Neural progenitor cell (in vitro differentiated cells): ENCODE data around the gene TRAF5. TPM values are rescaled to one million over a fixed set of nuclear protein-coding genes. Genes with fewer than 3 reads are reported as not detected.

Source experiments
- DNase-seq: peaks from one replicate; pipeline ENCODE4 v3.0.0-alpha.2; 2016; ENCODE audit warnings: low spot score
- H2AFZ ChIP-seq: fragments of 200-600 bp; sonication (generic); replicated peaks from 2 replicates; pipeline ENCODE4 v1.6.1; 2016; ENCODE audit warnings: antibody characterized with exemption
- H3F3A ChIP-seq: fragments of 200-600 bp; sonication (generic); 2 replicates; pipeline ENCODE4 v1.6.1; 2016; ENCODE audit warnings: antibody characterized with exemption, low read depth
- H3K27ac ChIP-seq: fragments of 200-600 bp; sonication (generic); 2 replicates; pipeline ENCODE4 v1.5.1; 2016; ENCODE audit warnings: mild to moderate bottlenecking
- H3K27me3 ChIP-seq: fragments of 200-600 bp; sonication (generic); 2 replicates; pipeline ENCODE4 v1.6.1; 2016; ENCODE audit warnings: mild to moderate bottlenecking, moderate library complexity
- H3K36me3 ChIP-seq: fragments of 200-600 bp; sonication (generic); 2 replicates; pipeline ENCODE4 v1.5.1; 2016
- H3K4me1 ChIP-seq: fragments of 200-600 bp; sonication (generic); 2 replicates; pipeline ENCODE4 v1.6.1; 2016; ENCODE audit warnings: mixed run types
- H3K4me2 ChIP-seq: fragments of 200-600 bp; sonication (generic); 2 replicates; pipeline ENCODE4 v1.6.1; 2016
- H3K4me3 ChIP-seq: fragments of 200-600 bp; sonication (generic); 2 replicates; pipeline ENCODE4 v1.5.1; 2016
- H3K79me2 ChIP-seq: fragments of 200-600 bp; sonication (generic); 2 replicates; pipeline ENCODE4 v1.6.1; 2016; ENCODE audit warnings: low read depth
- H3K9ac ChIP-seq: fragments of 200-600 bp; sonication (generic); 2 replicates; pipeline ENCODE4 v1.6.1; 2016
- H3K9me3 ChIP-seq: fragments of 200-600 bp; sonication (generic); 2 replicates; pipeline ENCODE4 v1.5.1; 2016; ENCODE audit warnings: low read depth
- H4K20me1 ChIP-seq: fragments of 200-600 bp; sonication (generic); 2 replicates; pipeline ENCODE4 v1.6.1; 2016; ENCODE audit warnings: low read depth
- H3K27ac Mint-ChIP-seq: 3 replicates; pipeline ENCODE4 v1.8.0; 2021; ENCODE audit warnings: mixed read lengths
- H3K27me3 Mint-ChIP-seq: 2 replicates; pipeline ENCODE4 v1.8.0; 2022; ENCODE audit warnings: low read depth, mild to moderate bottlenecking, inconsistent platforms, moderate library complexity, mixed read lengths; ENCODE audit not compliant: insufficient read depth
- H3K36me3 Mint-ChIP-seq: 3 replicates; pipeline ENCODE4 v1.8.0; 2021; ENCODE audit warnings: mixed read lengths
- H3K4me1 Mint-ChIP-seq: 3 replicates; pipeline ENCODE4 v1.8.0; 2021; ENCODE audit warnings: mixed read lengths
- H3K4me3 Mint-ChIP-seq: 3 replicates; pipeline ENCODE4 v1.8.0; 2021; ENCODE audit warnings: mild to moderate bottlenecking, moderate library complexity, mixed read lengths
- H3K9me3 Mint-ChIP-seq: 3 replicates; pipeline ENCODE4 v1.8.0; 2020; ENCODE audit warnings: mixed read lengths
- CTCF ChIP-seq: fragments of 200-600 bp; sonication (generic); IDR thresholded peaks from 2 replicates; pipeline ENCODE4 v1.5.1; 2017; ENCODE audit warnings: antibody characterized with exemption, mild to moderate bottlenecking
- EZH2 ChIP-seq: fragments of 200-600 bp; sonication (generic); IDR thresholded peaks from 2 replicates; pipeline ENCODE4 v1.6.1; 2017; ENCODE audit warnings: antibody characterized with exemption, mild to moderate bottlenecking, moderate library complexity
- EZH2phosphoT487 ChIP-seq: fragments of 200-600 bp; sonication (generic); IDR thresholded peaks from 2 replicates; pipeline ENCODE4 v1.6.1; 2017; ENCODE audit warnings: antibody characterized with exemption
- total RNA-seq: library from RNA; depleted of rRNA; stranded (reverse); fragments of >200 nt; gene quantifications from 2 replicates; pipeline ENCODE4 v1.2.3, GENCODE V29; 2015; ENCODE audit warnings: low replicate concordance

The TRAF5 gene
- total RNA-seq, 1 donor from 2014 or later: 36.0 TPM

- no peaks in the 10 kb centered on the region for H3K79me2 ChIP-seq
- H3K4me2 ChIP-seq: peak overlapping the region; percentile 17
- no peaks in the 10 kb centered on the region for H3K9me3 Mint-ChIP-seq
- TF ChIP-seq EZH2phosphoT487 (no peak), CTCF (no peak), EZH2 (no peak)
- peaks cover 11% of the 10 kb centered on the region for H3K36me3 Mint-ChIP-seq
- H3K36me3 ChIP-seq: peaks cover 8% of the 10 kb centered on the region
- no peak overlapping the region for H3K4me3 ChIP-seq
- DNase-seq: peak; percentile 6
- no peak overlapping the region for H3K27ac Mint-ChIP-seq
- H3K27ac ChIP-seq: peak overlapping the region; percentile 65
- H2AFZ ChIP-seq: no peak overlapping the region
- no peaks in the 10 kb centered on the region for H3K4me1 Mint-ChIP-seq
- no peaks in the 10 kb centered on the region for H3K27me3 ChIP-seq
- peaks cover 9% of the 10 kb centered on the region for H3K4me1 ChIP-seq
- H3K27me3 Mint-ChIP-seq: no peaks in the 10 kb centered on the region
- H3K4me3 Mint-ChIP-seq: no peak overlapping the region
- peaks cover 4% of the 10 kb centered on the region for H3F3A ChIP-seq
- H3K9me3 ChIP-seq: no peaks in the 10 kb centered on the region
- H4K20me1 ChIP-seq: peaks cover 2% of the 10 kb centered on the region
- H3K9ac ChIP-seq: no peak overlapping the region
Measured at GRCh38 chr1:211281320-211282022, 45.2 kb upstream of the TRAF5 start.

GRCh38 chr1:211282023-211282373, 44.6 kb upstream of the TRAF5 start:
- H3K27ac Mint-ChIP-seq: no peak overlapping the region
- H3K27me3 ChIP-seq: no peaks in the 10 kb centered on the region
- H3K9ac ChIP-seq: no peak overlapping the region
- peaks cover 4% of the 10 kb centered on the region for H3F3A ChIP-seq
- H3K9me3 Mint-ChIP-seq: no peaks in the 10 kb centered on the region
- peaks cover 14% of the 10 kb centered on the region for H3K36me3 Mint-ChIP-seq
- no peaks in the 10 kb centered on the region for H3K27me3 Mint-ChIP-seq
- no peak for DNase-seq
- H3K4me3 Mint-ChIP-seq: no peak overlapping the region
- peaks cover 9% of the 10 kb centered on the region for H3K4me1 ChIP-seq
- H3K4me1 Mint-ChIP-seq: no peaks in the 10 kb centered on the region
- H4K20me1 ChIP-seq: peaks cover 2% of the 10 kb centered on the region
- no peaks in the 10 kb centered on the region for H3K79me2 ChIP-seq
- no peak for TF ChIP-seq EZH2phosphoT487
- TF ChIP-seq EZH2: no peak
- no peak for TF ChIP-seq CTCF
- peaks cover 8% of the 10 kb centered on the region for H3K36me3 ChIP-seq
- no peak overlapping the region for H3K27ac ChIP-seq
- H3K4me2 ChIP-seq: no peak overlapping the region
- no peaks in the 10 kb centered on the region for H3K9me3 ChIP-seq
- no peak overlapping the region for H2AFZ ChIP-seq
- H3K4me3 ChIP-seq: no peak overlapping the region

GRCh38 chr1:211285196-211285595, 41.4 kb upstream of the TRAF5 start:
- TF ChIP-seq EZH2 (no peak), CTCF (no peak), EZH2phosphoT487 (no peak)
- H3K9me3 Mint-ChIP-seq: no peaks in the 10 kb centered on the region
- H3K9me3 ChIP-seq: no peaks in the 10 kb centered on the region
- no peak for DNase-seq
- H3K4me2 ChIP-seq: no peak overlapping the region
- no peaks in the 10 kb centered on the region for H3K4me1 Mint-ChIP-seq
- H3F3A ChIP-seq: no peaks in the 10 kb centered on the region
- H3K27me3 ChIP-seq: no peaks in the 10 kb centered on the region
- peaks cover 2% of the 10 kb centered on the region for H4K20me1 ChIP-seq
- peaks cover 20% of the 10 kb centered on the region for H3K36me3 ChIP-seq
- H3K4me1 ChIP-seq: peaks cover 9% of the 10 kb centered on the region
- no peak overlapping the region for H3K27ac ChIP-seq
- no peaks in the 10 kb centered on the region for H3K79me2 ChIP-seq
- H3K27me3 Mint-ChIP-seq: no peaks in the 10 kb centered on the region
- no peak overlapping the region for H3K27ac Mint-ChIP-seq
- H3K9ac ChIP-seq: no peak overlapping the region
- no peak overlapping the region for H2AFZ ChIP-seq
- no peak overlapping the region for H3K4me3 Mint-ChIP-seq
- H3K4me3 ChIP-seq: no peak overlapping the region
- H3K36me3 Mint-ChIP-seq: peaks cover 14% of the 10 kb centered on the region
